Erythroblast (primary cell): Measurements from ENCODE around the gene KCNIP3.

Experiments used
- GATA1 ChIP-seq: IDR thresholded peaks from 2 replicates; pipeline ENCODE4 v1.6.1; 2011; ENCODE audit warnings: low read depth, mild to moderate bottlenecking, control low read depth, low read length, moderate library complexity
- POLR2A ChIP-seq: IDR thresholded peaks from 2 replicates; pipeline ENCODE4 v1.6.1; 2011; ENCODE audit warnings: mild to moderate bottlenecking, low read length

- no peak for TF ChIP-seq POLR2A
- no peak for TF ChIP-seq GATA1
Observed at GRCh38 chr2:95318431-95319220, 21.5 kb downstream of the KCNIP3 start.
